Loucy (cell line): ENCODE results near the gene ARMC5.

Experiments
- H2AFZ ChIP-seq: fragments of 200-600 bp; sonication (generic); 2 replicates; pipeline ENCODE4 v1.6.0; 2016; ENCODE audit warnings: antibody characterized with exemption, mild to moderate bottlenecking, low read length, moderate library complexity
- H3F3A ChIP-seq: fragments of 200-600 bp; 2 replicates; pipeline ENCODE4 v1.6.0; 2016; ENCODE audit warnings: antibody characterized with exemption, low read depth, mild to moderate bottlenecking
- H3K27me3 ChIP-seq: fragments of 200-600 bp; sonication (generic); 2 replicates; pipeline ENCODE4 v1.6.1; 2014; ENCODE audit warnings: low read length, mild to moderate bottlenecking; ENCODE audit not compliant: insufficient read depth, poor library complexity, severe bottlenecking
- H3K36me3 ChIP-seq: fragments of 200-600 bp; sonication (generic); 2 replicates; pipeline ENCODE4 v1.6.1; 2016; ENCODE audit warnings: low read length; ENCODE audit not compliant: insufficient read depth
- H3K4me1 ChIP-seq: fragments of 200-600 bp; sonication (generic); 2 replicates; pipeline ENCODE4 v1.5.1; 2014; ENCODE audit warnings: low read length, mild to moderate bottlenecking; ENCODE audit not compliant: insufficient read depth, poor library complexity, severe bottlenecking
- H3K4me2 ChIP-seq: fragments of 200-600 bp; sonication (generic); 2 replicates; pipeline ENCODE4 v1.6.0; 2014; ENCODE audit warnings: antibody characterized with exemption, low read length, low read depth, mild to moderate bottlenecking; ENCODE audit not compliant: poor library complexity, severe bottlenecking
- H3K4me3 ChIP-seq: fragments of 200-600 bp; sonication (generic); 2 replicates; pipeline ENCODE4 v1.5.1; 2014; ENCODE audit warnings: low read length, mild to moderate bottlenecking, mixed read lengths; ENCODE audit not compliant: poor library complexity, severe bottlenecking
- H3K79me2 ChIP-seq: fragments of 200-600 bp; sonication (generic); 2 replicates; pipeline ENCODE4 v1.6.1; 2014; ENCODE audit warnings: low read length; ENCODE audit not compliant: insufficient read depth
- H3K9ac ChIP-seq: fragments of 200-600 bp; sonication (generic); 2 replicates; pipeline ENCODE4 v1.6.0; 2014; ENCODE audit warnings: mild to moderate bottlenecking, low read depth, low read length, moderate library complexity; ENCODE audit not compliant: poor library complexity, severe bottlenecking
- H3K9me2 ChIP-seq: fragments of 200-600 bp; sonication (generic); replicated peaks from 2 replicates; pipeline ENCODE4 v1.6.1; 2016; ENCODE audit warnings: low read depth, low read length, mixed read lengths
- H3K9me3 ChIP-seq: fragments of 200-600 bp; sonication (generic); 2 replicates; pipeline ENCODE4 v1.6.1; 2014; ENCODE audit warnings: mild to moderate bottlenecking, antibody characterized with exemption, low read length, low read depth; ENCODE audit not compliant: insufficient read depth
- H4K20me1 ChIP-seq: fragments of 200-600 bp; sonication (generic); 2 replicates; pipeline ENCODE4 v1.6.0; 2014; ENCODE audit warnings: antibody characterized with exemption, low read length, mild to moderate bottlenecking; ENCODE audit not compliant: insufficient read depth, poor library complexity, severe bottlenecking
- EZH2phosphoT487 ChIP-seq: fragments of 200-600 bp; IDR thresholded peaks from 2 replicates; pipeline ENCODE4 v1.6.1; 2018; ENCODE audit warnings: antibody characterized with exemption, mild to moderate bottlenecking, moderate library complexity, borderline replicate concordance
- TF ChIP-seq, protein P1 (sequence below): fragments of 200-600 bp; sonication (generic); conservative IDR thresholded peaks from 2 replicates; pipeline ENCODE4 v1.5.1; 2014; ENCODE audit warnings: mild to moderate bottlenecking, antibody characterized with exemption, low read length

The ARMC5 gene

DNA sequence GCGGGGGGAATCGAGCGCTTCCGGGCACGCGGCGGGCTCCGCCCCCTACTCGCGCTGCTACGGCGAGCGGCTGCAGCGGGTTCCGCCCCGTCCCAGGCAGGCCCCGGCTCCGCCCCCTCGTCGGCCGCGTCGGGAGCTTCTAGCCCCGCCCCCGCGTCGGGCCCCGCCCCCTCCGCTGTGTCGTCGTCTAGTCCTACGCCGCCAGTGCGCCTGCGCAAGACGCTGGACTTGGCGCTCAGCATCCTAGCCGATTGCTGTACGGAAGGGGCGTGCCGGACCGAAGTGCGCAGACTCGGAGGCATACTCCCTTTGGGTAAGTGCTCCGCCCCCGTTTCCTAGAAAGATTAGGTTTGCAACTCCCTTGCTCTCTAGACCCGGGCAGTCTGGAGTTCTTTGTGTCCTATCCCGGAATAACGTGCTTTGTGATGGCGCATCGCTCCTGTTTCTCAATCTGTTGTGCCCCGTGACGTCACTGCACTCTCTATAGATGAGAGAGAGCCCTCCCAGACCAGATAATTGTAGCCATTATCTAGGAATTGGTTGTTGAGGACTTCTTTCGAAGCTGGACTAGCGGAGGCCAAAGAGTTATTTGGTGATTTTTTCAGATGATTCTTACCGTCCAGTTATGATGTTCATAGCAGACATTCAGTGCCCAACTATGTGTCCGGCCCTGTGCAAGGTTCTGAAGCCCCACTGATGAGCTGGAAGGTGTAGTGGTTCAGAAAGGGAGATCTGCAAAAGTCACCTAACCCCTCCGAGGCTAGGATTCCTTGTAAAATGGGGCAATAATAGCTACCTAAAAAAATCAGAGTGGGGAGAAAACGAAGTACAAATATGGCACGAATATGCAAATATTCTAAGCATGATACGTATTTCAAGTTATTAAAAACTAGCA is 633 bp downstream of the ARMC5 start:
- Histone ChIP-seq H3K4me3 (peak overlapping the region; percentile 94), H3K36me3 (peaks cover 27% of the 10 kb centered on the region; the same call in 1 of the 2 replicates), H3K9ac (peak overlapping the region; percentile 94), H3K9me3 (no peaks in the 10 kb centered on the region), H3F3A (peaks cover 6% of the 10 kb centered on the region), H3K79me2 (peaks cover 66% of the 10 kb centered on the region), H3K4me1 (peaks cover 42% of the 10 kb centered on the region), H3K9me2 (no peaks in the 10 kb centered on the region), H3K4me2 (peak overlapping the region; percentile 99), H3K27me3 (no peaks in the 10 kb centered on the region), H2AFZ (peak overlapping the region; percentile 70), H4K20me1 (peaks cover 43% of the 10 kb centered on the region)
- TF ChIP-seq, protein P1, sequence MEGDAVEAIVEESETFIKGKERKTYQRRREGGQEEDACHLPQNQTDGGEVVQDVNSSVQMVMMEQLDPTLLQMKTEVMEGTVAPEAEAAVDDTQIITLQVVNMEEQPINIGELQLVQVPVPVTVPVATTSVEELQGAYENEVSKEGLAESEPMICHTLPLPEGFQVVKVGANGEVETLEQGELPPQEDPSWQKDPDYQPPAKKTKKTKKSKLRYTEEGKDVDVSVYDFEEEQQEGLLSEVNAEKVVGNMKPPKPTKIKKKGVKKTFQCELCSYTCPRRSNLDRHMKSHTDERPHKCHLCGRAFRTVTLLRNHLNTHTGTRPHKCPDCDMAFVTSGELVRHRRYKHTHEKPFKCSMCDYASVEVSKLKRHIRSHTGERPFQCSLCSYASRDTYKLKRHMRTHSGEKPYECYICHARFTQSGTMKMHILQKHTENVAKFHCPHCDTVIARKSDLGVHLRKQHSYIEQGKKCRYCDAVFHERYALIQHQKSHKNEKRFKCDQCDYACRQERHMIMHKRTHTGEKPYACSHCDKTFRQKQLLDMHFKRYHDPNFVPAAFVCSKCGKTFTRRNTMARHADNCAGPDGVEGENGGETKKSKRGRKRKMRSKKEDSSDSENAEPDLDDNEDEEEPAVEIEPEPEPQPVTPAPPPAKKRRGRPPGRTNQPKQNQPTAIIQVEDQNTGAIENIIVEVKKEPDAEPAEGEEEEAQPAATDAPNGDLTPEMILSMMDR, result no peak
- no peak for TF ChIP-seq EZH2phosphoT487

DNA sequence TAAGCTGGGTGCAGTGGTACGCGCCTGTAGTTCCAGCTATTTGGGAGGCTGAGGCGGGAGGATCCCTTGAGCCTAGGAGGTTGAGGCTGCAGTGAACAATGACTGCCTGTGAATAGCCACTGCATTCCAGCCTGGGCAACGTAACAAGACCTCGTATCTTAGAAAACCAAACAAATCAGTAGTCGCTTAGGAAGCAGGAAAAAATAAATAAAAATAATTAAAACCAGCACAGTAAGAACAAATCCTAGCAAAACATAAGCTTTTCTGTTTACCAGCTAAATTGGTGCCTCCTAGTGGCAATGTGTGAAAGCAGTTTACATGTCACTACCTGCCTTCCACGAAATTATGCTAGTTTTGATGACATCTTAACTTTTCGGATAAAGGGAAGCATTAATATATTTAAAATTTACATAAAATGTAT is 1.3 kb downstream of the ARMC5 start:
- Histone ChIP-seq H3K4me1 (peaks cover 35% of the 10 kb centered on the region), H2AFZ (no peak overlapping the region), H3K79me2 (peaks cover 62% of the 10 kb centered on the region), H3K36me3 (peaks cover 31% of the 10 kb centered on the region; the same call in 1 of the 2 replicates), H3K9ac (peak overlapping the region; percentile 65), H3K4me3 (peak overlapping the region; percentile 94), H4K20me1 (peaks cover 39% of the 10 kb centered on the region), H3F3A (peaks cover 6% of the 10 kb centered on the region), H3K9me2 (no peaks in the 10 kb centered on the region), H3K4me2 (peak overlapping the region; percentile 99), H3K9me3 (no peaks in the 10 kb centered on the region), H3K27me3 (no peaks in the 10 kb centered on the region)
- TF ChIP-seq EZH2phosphoT487, result no peak
- TF ChIP-seq, protein P1, result peak; percentile 70

DNA sequence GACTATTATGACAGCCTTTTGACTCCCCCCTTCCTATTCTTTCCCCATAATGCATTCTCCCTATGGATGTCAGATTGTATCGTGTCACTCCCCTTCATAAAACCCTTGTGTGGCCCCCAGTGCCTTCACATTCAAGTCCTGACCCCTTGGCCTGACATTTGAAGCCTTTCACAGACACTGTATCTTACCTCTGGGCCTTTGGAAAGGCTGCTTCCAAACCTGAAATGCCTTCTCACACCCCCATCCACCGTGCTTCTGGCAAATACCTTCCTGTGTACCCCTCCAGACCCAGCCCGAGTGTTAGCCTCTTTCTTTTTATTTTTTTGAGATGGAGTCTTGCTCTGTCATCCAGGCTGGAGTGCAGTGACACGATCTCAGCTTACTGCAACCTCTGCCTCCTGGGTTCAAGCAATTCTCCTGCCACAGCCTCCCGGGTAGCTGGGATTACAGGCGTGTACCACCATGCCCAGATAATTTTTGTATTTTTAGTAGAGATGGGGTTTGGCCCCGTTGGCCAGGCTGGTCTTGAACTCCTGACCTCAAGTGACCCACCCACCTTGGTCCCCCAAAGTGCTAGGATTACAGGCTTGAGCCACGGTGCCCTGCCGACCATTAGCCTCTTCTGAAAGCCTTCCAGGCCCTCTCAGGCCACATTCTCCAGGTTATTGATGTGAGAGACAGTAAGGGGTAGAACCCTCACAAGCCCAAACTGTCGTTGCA is 2.1 kb downstream of the ARMC5 start:
- Histone ChIP-seq H3K9me3 (no peaks in the 10 kb centered on the region), H3K9ac (peak overlapping the region; percentile 65), H3F3A (peaks cover 6% of the 10 kb centered on the region), H3K4me3 (peak overlapping the region; percentile 94), H3K79me2 (peaks cover 60% of the 10 kb centered on the region), H3K4me2 (peak overlapping the region; percentile 99), H2AFZ (no peak overlapping the region), H3K9me2 (no peaks in the 10 kb centered on the region), H3K36me3 (peaks cover 34% of the 10 kb centered on the region; the same call in 1 of the 2 replicates), H4K20me1 (peaks cover 33% of the 10 kb centered on the region), H3K27me3 (no peaks in the 10 kb centered on the region), H3K4me1 (peaks cover 32% of the 10 kb centered on the region)
- TF ChIP-seq, protein P1, result no peak
- no peak for TF ChIP-seq EZH2phosphoT487
